ENCODE measurements around the gene GNG12.

DNA sequence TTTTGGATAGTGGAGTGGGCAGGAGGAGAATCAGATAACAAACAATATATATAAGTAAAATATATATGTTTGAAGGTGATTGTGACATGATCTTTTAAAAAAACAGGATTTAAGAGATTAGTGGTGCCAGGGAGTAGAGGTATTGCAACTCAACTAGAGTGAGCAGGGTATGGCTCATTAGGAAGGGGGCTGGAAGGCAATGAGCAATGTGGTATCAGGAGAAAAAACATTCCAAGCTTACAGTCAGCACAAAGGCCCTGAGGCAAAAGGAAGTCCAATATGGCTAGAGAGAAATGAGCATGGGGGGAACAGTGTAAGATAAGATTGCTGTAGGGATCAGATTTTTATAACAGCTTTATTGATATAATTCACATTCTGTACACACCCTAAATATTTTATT, 153.6 kb downstream of the GNG12 start:
- TF ChIP-seq, protein P1, sequence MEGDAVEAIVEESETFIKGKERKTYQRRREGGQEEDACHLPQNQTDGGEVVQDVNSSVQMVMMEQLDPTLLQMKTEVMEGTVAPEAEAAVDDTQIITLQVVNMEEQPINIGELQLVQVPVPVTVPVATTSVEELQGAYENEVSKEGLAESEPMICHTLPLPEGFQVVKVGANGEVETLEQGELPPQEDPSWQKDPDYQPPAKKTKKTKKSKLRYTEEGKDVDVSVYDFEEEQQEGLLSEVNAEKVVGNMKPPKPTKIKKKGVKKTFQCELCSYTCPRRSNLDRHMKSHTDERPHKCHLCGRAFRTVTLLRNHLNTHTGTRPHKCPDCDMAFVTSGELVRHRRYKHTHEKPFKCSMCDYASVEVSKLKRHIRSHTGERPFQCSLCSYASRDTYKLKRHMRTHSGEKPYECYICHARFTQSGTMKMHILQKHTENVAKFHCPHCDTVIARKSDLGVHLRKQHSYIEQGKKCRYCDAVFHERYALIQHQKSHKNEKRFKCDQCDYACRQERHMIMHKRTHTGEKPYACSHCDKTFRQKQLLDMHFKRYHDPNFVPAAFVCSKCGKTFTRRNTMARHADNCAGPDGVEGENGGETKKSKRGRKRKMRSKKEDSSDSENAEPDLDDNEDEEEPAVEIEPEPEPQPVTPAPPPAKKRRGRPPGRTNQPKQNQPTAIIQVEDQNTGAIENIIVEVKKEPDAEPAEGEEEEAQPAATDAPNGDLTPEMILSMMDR (conservative IDR thresholded peaks at IDR 0.05), result no peak
- TF ChIP-seq ZFX (IDR thresholded peaks at IDR 0.05), result no peak

Data from C4-2B (cell line).